Fibroblast of gingiva (primary cell): ENCODE measurements around the gene MDGA2.

ENCODE experiments used
- DNase-seq: peaks from one replicate; pipeline ENCODE4 v3.0.0-alpha.2; 2011; ENCODE audit warnings: low read depth

Gene MDGA2

GRCh38 chr14:47485421-47485820 is 190.0 kb downstream of the MDGA2 start:
- DNase-seq, result no peak

- no peak for DNase-seq
Observed at GRCh38 chr14:47483449-47483848, 192.0 kb downstream of the MDGA2 start.

GRCh38 chr14:47471075-47471474 is 204.3 kb downstream of the MDGA2 start:
- no peak for DNase-seq

GRCh38 chr14:47466916-47467315 is 208.5 kb downstream of the MDGA2 start:
- DNase-seq, result no peak

- DNase-seq, result no peak
Observed at GRCh38 chr14:47454025-47454424, 221.4 kb downstream of the MDGA2 start.

GRCh38 chr14:47447076-47447475 is 228.3 kb downstream of the MDGA2 start:
- no peak for DNase-seq

- DNase-seq, result no peak
Observed at GRCh38 chr14:47442211-47442610, 233.2 kb downstream of the MDGA2 start.

- no peak for DNase-seq
Observed at GRCh38 chr14:47439953-47440352, 235.5 kb downstream of the MDGA2 start.

GRCh38 chr14:47438650-47439140 is 236.7 kb downstream of the MDGA2 start:
- DNase-seq, result no peak

GRCh38 chr14:47435331-47435965 is 240.0 kb downstream of the MDGA2 start:
- DNase-seq, result no peak

GRCh38 chr14:47427629-47428028 is 247.8 kb downstream of the MDGA2 start:
- no peak for DNase-seq

GRCh38 chr14:47425302-47425701 is 250.1 kb downstream of the MDGA2 start:
- DNase-seq, result no peak

- DNase-seq, result no peak
Observed at GRCh38 chr14:47422191-47422590, 253.2 kb downstream of the MDGA2 start.

- no peak for DNase-seq
Observed at GRCh38 chr14:47411523-47411922, 263.9 kb downstream of the MDGA2 start.

GRCh38 chr14:47392326-47392725 is 283.1 kb downstream of the MDGA2 start:
- DNase-seq, result no peak

- no peak for DNase-seq
Observed at GRCh38 chr14:47390831-47391504, 284.4 kb downstream of the MDGA2 start.

GRCh38 chr14:47389535-47389934 is 285.9 kb downstream of the MDGA2 start:
- DNase-seq, result no peak

- no peak for DNase-seq
Observed at GRCh38 chr14:47366006-47366405, 309.4 kb downstream of the MDGA2 start.

- DNase-seq, result no peak
Observed at GRCh38 chr14:47365233-47365632, 310.2 kb downstream of the MDGA2 start.

- no peak for DNase-seq
Observed at GRCh38 chr14:47353186-47353585, 322.2 kb downstream of the MDGA2 start.

GRCh38 chr14:47346849-47347248 is 328.6 kb downstream of the MDGA2 start:
- no peak for DNase-seq

- no peak for DNase-seq
Observed at GRCh38 chr14:47345016-47345415, 330.4 kb downstream of the MDGA2 start.

- no peak for DNase-seq
Observed at GRCh38 chr14:47332939-47333338, 342.5 kb downstream of the MDGA2 start.

GRCh38 chr14:47332106-47332505 is 343.3 kb downstream of the MDGA2 start:
- no peak for DNase-seq
